Mononuclear cell (primary cell): ENCODE data around the gene CFAP97. TPM values are rescaled to one million over a fixed set of nuclear protein-coding genes. Genes with fewer than 3 reads are reported as not detected.

Experiments used
- H3K27me3 ChIP-seq: 2 replicates; pipeline ENCODE4 v1.6.0; 2011; ENCODE audit warnings: low read length, control low read depth; ENCODE audit not compliant: insufficient read depth
- H3K4me1 ChIP-seq: 2 replicates; pipeline ENCODE4 v1.5.1; 2011; ENCODE audit warnings: mild to moderate bottlenecking, low read length, control low read depth; ENCODE audit not compliant: insufficient read depth
- H3K4me3 ChIP-seq: 2 replicates; pipeline ENCODE4 v1.5.1; 2011; ENCODE audit warnings: mild to moderate bottlenecking, low read length, moderate library complexity
- H3K9me3 ChIP-seq: 2 replicates; pipeline ENCODE4 v1.5.1; 2011; ENCODE audit warnings: low read depth, mild to moderate bottlenecking, control low read depth, low read length
- total RNA-seq: library from RNA; depleted of rRNA; stranded (reverse); fragments of >200 nt; gene quantifications from one replicate; pipeline ENCODE4 v1.2.3, GENCODE V29; 2012

CFAP97 gene
- total RNA-seq, 1 donor, result 25.5 TPM

DNA sequence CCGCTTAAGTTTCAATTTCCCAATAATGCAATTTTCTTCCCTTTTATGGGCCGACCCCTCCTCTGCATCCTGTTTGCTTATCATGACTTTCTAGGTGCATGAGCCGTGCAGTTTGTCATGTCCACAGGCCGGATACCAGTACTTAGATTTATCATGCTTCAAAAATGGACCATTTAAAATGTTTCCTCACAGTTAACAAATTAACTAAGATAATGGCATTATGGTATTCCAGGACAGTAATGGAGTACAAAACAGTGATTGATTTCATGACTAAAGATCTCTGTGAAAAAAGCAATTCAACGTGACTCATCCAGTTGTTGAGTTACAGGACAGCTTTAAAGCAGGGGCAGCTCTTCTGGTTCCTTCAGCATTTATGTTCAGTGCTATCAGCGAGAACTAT lies 28.6 kb upstream of the CFAP97 start:
- Histone ChIP-seq H3K4me1 (no peaks in the 10 kb centered on the region), H3K27me3 (no peaks in the 10 kb centered on the region), H3K9me3 (no peaks in the 10 kb centered on the region), H3K4me3 (no peak overlapping the region)

DNA sequence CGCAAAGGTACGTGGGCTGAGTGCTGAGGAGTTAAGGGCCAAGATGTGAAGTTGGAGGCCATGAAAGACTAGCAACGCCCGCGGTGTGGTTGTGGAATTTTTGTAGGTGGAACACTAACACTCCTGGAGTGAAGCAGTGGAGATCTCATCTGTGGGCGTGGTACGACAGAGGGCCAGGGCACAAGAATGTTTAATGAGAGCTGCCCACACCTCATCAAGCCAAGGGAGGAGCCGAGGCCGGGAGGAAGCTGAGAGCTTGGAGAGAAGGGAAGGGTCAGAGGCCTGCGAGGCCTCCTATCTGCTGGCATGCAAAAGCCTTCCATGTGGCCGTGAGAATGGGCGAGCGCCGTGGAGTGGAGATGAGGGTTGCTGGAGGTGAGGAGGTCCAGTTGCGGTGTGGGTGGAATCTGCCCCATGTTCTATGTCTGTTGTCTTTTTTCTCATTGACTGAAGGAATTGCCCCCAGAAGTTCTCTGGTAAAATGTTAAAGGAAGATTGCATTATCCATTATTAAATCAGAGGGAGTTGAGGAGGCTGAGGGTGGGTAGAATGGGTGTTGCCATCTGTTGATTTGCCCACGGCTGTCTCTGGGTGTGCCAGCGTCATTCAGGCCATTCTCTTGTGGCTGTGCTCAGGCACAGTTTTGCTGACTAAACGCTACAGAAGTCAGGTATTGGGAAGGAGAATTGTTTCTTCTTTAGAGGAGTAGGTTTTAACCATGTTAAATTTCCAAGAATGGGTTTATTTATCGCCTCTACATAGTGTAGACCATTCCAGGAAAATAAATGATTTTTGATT lies 25.4 kb upstream of the CFAP97 start:
- Histone ChIP-seq H3K9me3 (no peaks in the 10 kb centered on the region), H3K4me1 (no peaks in the 10 kb centered on the region), H3K4me3 (no peak overlapping the region), H3K27me3 (no peaks in the 10 kb centered on the region)

DNA sequence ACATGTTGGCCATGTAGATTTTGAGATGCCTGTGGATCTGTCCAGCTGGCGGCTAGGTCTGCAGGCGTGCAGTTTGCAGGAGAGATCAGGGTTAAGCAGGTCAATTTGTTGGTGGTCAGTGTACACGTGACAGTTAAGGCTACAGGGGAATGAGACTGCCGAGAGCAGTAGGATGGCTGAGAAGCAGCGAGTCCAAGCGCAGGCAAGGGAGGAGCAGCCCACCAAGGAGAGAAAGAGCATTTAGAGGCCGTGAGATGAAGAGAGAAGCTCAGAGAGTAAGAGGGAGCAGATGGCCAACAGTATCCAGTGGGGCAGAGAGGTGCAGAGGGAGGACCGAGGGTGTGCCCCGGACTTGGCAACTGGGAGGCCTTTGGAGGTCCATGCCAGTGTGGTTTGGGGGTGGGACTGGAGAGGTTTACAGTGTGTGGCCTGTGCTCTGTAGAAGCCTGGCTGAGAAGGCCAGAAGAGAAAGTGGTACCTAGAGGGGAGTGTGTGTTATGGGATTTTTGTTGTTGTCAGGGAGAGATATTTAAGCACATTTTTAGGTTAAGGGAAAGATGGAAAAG lies 24.0 kb upstream of the CFAP97 start:
- Histone ChIP-seq H3K4me3 (no peak overlapping the region), H3K27me3 (no peaks in the 10 kb centered on the region), H3K9me3 (no peaks in the 10 kb centered on the region), H3K4me1 (no peaks in the 10 kb centered on the region)

DNA sequence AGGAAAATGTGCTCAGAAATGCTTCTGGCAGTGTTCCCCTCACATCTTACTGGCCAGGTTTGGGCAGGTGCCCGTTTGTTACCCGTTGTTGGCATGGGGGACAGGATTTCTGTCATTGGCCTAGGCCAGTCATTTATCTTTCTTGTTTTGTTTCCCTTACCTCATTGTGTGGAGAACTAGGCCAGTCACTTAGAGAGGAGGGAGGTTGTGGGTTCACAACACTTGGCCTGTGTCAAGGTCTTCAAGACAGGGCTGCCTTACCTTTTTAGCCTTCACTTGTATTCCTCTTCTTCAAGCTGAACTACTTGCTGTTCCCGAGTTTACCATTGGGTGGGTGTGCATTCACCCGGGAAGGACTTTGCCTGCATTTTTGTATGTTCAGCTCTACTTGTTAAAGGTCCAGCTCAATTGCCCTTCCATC lies 23.3 kb upstream of the CFAP97 start:
- Histone ChIP-seq H3K9me3 (no peaks in the 10 kb centered on the region), H3K4me1 (no peaks in the 10 kb centered on the region), H3K4me3 (no peak overlapping the region), H3K27me3 (no peaks in the 10 kb centered on the region)

DNA sequence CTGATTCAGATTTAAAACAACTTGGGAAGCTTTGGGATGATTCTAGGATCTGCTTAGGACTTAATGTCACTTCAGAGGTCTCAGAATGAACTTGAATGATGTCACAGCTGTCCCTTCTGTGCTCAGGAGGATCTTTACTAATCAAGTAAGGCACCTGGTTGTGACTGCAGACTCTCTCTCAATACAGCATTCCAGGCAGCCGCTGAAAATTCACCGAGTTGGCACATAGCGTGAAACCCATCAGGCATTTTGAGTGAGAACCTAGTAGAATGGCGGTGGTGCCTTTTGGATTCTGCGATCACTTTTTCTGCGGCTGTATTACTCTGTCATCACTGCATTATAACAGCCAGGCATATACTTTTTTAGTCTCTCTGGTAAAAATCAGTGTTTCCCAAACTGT lies 22.1 kb upstream of the CFAP97 start:
- H3K9me3 ChIP-seq, result no peaks in the 10 kb centered on the region

DNA sequence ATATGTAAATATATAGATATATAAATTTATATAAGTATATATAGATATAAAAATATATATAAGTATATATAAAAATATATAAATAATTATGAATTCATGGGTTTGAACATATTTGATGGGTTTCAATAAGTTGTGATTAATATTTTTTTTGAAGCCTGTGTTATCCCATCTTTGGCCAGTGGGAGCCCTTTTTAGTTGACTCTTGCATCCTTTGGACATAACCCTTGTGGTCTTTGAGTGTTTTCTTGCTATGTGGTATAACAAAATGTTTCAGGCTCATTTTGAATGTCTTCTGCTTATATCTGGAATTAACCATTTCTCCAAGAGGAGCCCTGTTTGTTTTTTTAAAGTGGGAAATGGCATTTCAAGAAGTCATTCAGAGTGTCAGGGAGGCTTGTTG lies 20.8 kb upstream of the CFAP97 start:
- no peaks in the 10 kb centered on the region for H3K27me3 ChIP-seq
- H3K4me1 ChIP-seq, result no peaks in the 10 kb centered on the region
- no peaks in the 10 kb centered on the region for H3K9me3 ChIP-seq
- no peak overlapping the region for H3K4me3 ChIP-seq

More for the DNA sequence above, 22.1 kb upstream of the CFAP97 start:
- H3K4me1 ChIP-seq, result no peaks in the 10 kb centered on the region
- H3K4me3 ChIP-seq, result no peak overlapping the region
- no peaks in the 10 kb centered on the region for H3K27me3 ChIP-seq

DNA sequence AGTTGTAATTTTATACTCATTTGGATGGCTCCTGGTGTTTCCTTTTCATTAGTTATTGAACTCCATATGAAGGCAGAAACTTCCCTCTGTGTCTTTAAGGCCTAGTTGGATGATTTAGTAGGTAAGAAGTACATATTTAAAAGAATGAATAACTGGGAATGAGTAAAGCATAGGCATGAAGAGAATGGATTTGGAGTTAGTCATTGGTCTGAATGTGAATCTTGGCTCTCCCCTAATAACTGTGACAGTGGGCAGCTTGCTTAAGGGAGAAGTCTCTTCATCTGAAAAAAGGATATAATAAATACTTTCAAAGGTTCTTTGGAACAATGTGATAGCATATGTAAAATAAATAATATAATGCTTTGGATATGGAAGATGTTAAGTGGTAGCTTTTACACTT lies 18.8 kb upstream of the CFAP97 start:
- Histone ChIP-seq H3K4me3 (no peak overlapping the region), H3K27me3 (no peaks in the 10 kb centered on the region), H3K9me3 (no peaks in the 10 kb centered on the region), H3K4me1 (no peaks in the 10 kb centered on the region)

DNA sequence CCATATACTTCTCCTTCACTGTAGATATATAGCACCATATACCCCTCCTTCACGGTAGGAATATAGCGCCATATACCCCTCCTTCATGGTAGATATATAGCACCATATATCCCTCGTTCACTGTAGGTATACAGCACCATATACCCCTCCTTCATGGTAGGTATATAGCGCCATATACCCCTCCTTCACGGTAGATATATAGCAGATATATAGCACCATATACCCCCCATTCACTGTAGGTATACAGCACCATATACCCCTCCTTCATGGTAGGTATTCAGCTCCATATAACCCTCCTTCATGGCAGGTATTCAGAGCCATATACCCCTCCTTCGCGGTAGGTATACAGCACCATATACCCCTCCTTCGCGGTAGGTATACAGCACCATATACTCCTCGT lies 18.1 kb upstream of the CFAP97 start:
- no peaks in the 10 kb centered on the region for H3K4me1 ChIP-seq
- no peaks in the 10 kb centered on the region for H3K27me3 ChIP-seq
- H3K4me3 ChIP-seq, result no peak overlapping the region
- no peaks in the 10 kb centered on the region for H3K9me3 ChIP-seq

DNA sequence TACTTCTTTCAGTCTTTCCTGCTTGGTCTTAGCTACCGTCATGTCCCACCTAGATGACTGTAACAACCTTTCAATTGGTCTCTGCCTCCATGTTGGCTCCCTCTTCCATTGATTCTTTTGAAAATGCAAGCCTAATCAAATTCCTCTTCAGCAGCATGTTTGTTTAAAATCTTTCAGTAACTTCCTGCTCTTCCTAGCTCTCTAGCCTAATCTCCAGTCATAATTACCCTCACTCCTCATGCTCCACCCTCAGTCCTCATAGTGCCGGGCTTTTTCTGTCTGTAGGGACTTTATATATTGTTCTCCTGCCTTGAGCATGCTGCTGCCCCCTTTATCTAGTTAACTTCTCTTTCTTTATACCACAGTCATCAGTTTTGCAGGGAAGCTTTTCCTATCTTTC lies 17.7 kb upstream of the CFAP97 start:
- H3K9me3 ChIP-seq, result no peaks in the 10 kb centered on the region
- no peaks in the 10 kb centered on the region for H3K27me3 ChIP-seq
- no peak overlapping the region for H3K4me3 ChIP-seq
- H3K4me1 ChIP-seq, result no peaks in the 10 kb centered on the region

DNA sequence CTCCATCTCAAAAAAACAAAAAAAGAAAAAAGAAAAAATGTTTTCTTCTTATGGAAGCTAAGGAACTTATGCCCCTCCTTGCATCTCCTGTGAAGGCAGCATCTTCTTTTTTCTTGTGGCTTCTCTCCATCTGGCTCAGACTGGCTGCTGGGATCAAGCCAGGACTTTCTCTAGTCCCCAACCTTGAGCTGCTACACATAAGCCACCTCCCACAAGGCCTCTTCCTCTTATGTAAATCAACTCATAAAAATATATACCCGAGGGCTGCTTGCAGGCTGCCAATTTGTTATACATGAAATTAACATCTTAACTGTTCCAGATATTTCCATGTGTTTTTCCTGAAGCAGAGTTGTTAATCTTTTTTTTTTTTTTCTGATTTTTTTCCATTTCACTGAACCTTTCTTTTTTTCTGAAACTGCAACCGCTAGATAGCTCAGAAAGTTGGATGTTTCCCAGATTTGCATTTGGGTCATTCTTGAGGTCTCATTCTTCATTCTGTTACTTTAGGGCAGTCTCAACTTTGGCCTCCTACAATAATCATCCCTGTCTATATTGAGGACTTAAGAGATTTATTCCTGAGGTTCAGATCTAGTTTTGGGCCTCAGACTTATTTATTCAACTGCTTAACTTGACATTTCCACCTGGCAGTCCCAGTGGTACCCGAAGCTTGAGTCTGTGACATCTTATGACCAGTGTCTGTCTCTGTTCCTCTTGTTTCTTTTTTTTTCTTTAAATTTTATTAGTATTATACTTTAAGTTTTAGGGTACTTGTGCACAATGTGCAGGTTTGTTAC lies 15.9 kb upstream of the CFAP97 start:
- H3K4me3 ChIP-seq, result no peak overlapping the region
- H3K9me3 ChIP-seq, result no peaks in the 10 kb centered on the region
- H3K27me3 ChIP-seq, result no peaks in the 10 kb centered on the region
- no peaks in the 10 kb centered on the region for H3K4me1 ChIP-seq

DNA sequence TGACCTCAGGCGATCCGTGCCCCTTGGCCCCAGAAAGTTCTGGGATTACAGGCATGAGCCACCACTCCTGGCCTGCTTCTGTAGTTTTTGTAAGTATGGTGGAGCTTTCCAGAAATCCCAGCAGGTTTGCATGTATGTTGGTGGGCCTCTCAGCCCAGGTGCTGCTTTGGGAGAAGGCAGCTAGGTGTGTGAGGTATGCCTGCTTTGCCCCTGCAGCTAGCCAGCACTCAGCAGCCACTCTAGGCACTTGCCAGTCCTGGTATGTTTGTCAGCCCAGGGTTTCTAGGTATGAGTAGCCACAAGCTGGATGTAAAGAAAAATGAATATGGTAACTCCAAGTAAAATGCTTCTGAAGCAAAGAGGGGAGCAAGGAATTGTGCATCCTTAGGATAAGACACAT lies 14.5 kb upstream of the CFAP97 start:
- Histone ChIP-seq H3K27me3 (peaks cover 7% of the 10 kb centered on the region), H3K9me3 (no peaks in the 10 kb centered on the region), H3K4me1 (peaks cover 2% of the 10 kb centered on the region), H3K4me3 (no peak overlapping the region)

DNA sequence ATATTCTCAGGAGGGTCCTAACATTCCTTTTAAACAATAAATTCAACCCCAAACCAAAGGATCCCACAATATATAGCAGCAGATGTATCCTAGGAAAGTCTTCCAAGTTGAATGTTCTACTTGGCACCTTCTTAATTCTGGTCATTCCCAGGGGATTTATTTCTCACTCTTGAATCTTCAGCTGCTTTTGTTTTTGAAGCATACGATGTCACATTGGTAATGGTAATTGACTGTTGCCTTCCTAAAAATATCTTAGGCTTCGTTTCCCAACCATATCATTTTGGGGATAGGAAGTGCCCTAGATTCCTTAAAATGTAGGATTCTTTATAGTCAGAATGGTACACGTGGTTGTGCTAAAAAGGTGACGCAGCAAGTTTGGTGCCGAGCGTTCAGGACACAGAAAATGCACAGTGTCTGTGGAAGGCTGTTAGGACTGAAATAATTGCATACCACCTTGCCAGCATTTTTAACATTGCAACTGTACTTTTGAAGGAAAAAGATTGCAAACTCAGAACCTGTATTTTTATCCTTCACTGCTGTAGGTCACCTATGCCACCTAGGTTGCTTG lies 13.7 kb upstream of the CFAP97 start:
- Histone ChIP-seq H3K27me3 (peaks cover 14% of the 10 kb centered on the region), H3K4me3 (no peak overlapping the region), H3K9me3 (no peaks in the 10 kb centered on the region), H3K4me1 (peaks cover 4% of the 10 kb centered on the region)

DNA sequence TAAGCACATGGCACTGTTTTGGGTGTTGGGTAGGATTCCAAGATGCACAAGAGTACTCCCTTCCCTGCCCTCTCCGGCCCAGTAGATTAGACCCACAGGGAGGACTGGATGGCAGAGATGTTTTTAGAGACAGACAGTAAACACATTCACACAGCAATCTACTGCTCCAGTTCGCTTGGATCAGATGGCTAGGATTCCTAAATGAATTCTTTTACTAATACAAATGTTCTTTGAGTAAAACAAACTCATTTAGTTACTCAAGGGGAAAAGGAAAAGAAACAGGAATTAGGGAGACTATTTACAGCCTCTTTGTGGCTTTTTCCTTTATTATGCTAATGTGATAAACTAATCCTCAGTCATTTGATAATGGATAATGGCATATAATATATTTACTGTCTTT lies 11.5 kb upstream of the CFAP97 start:
- peaks cover 11% of the 10 kb centered on the region for H3K4me1 ChIP-seq

DNA sequence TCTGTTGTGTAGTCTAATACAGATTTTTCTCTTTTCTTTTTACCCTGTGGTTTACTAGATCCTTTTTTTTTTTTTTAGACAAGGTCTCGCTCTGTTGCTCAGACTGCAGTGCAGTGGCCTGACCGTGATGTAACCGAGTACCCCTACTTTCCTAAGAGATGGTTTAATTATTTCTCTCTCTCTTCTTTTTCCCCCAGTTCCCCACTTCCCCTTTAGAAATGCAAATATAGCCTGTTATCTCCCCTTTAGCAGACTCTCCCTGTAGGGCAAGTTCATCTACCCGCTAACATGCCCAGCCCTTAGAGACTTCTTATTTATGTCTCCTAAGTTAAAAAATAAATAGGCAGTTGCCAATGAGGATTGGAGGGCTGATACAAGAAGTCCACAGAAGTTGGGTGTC lies 10.1 kb upstream of the CFAP97 start:
- H3K9me3 ChIP-seq, result no peaks in the 10 kb centered on the region
- H3K4me1 ChIP-seq, result peaks cover 15% of the 10 kb centered on the region
- H3K4me3 ChIP-seq, result no peak overlapping the region
- peaks cover 39% of the 10 kb centered on the region for H3K27me3 ChIP-seq

More for the DNA sequence above, 11.5 kb upstream of the CFAP97 start:
- Histone ChIP-seq H3K27me3 (peaks cover 36% of the 10 kb centered on the region), H3K9me3 (no peaks in the 10 kb centered on the region), H3K4me3 (no peak overlapping the region)

DNA sequence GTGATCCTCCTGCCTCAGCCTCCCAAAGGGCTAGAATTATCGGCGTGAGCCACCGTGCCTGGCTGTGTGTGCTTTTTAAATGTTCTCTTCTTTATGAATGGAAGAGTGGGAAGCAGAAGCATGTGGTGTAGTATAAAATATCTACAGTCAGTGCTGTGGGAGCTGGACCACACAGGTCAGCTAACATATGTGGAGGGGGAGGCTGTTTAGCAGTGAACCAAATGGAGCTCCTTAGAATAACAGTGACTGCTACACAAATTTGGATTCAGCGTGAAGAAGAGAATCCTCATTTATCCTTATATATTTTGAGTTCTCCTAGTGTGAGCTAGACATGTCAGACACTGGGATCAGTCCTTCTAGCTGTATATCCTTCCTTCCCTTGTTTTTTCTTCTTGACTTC lies 8.8 kb upstream of the CFAP97 start:
- Histone ChIP-seq H3K4me3 (no peak overlapping the region), H3K4me1 (peaks cover 16% of the 10 kb centered on the region), H3K9me3 (no peaks in the 10 kb centered on the region), H3K27me3 (peaks cover 44% of the 10 kb centered on the region)
